Spleen (tissue), 11 donors: ENCODE measurements around the gene CRYBB2. TPM values are rescaled to one million over a fixed set of nuclear protein-coding genes. Genes with fewer than 3 reads are reported as not detected.
"Not testable (repeated sequence)": the region's sequence is repeated elsewhere in the genome, so short reads cannot be mapped to it uniquely, and the experiment has no call there.

Experiments used
- DNase-seq: peaks from one replicate; pipeline ENCODE4 v3.0.0-alpha.2; 2020
- H3K27ac ChIP-seq, 8 donors: fragments of 200-600 bp; sonication (generic) in 7 of 8; 1 replicate in 4 of 8; 2 replicates in 4 of 8; pipeline versions ENCODE4 v1.5.0 to v1.8.0; 2016 to 2021; ENCODE audit warnings: inconsistent platforms in 4 of 8, mild to moderate bottlenecking in 4 of 8, moderate library complexity in 1 of 8
- H3K27me3 ChIP-seq, 7 donors: fragments of 200-600 bp; sonication (generic) in 6 of 7; replicated peaks in 1 of 7; 1 replicate in 4 of 7; 2 replicates in 3 of 7; pipeline versions ENCODE4 v1.5.0 to v1.8.0; 2016 to 2021; ENCODE audit warnings: inconsistent platforms in 3 of 7, mild to moderate bottlenecking in 1 of 7
- H3K36me3 ChIP-seq, 6 donors: fragments of 200-600 bp; sonication (generic) in 5 of 6; 1 replicate in 4 of 6; 2 replicates in 2 of 6; pipeline versions ENCODE4 v1.5.0 to v1.8.0; 2016 to 2021; ENCODE audit warnings: inconsistent platforms in 2 of 6
- H3K4me1 ChIP-seq, 6 donors: fragments of 200-600 bp; sonication (generic) in 5 of 6; 1 replicate in 3 of 6; 2 replicates in 3 of 6; pipeline versions ENCODE4 v1.5.0 to v1.8.0; 2016 to 2021; ENCODE audit warnings: inconsistent platforms in 3 of 6
- H3K4me3 ChIP-seq, 8 donors: fragments of 200-600 bp; sonication (generic) in 7 of 8; 1 replicate in 4 of 8; 2 replicates in 4 of 8; pipeline versions ENCODE4 v1.5.0 to v1.8.0; 2016 to 2021; ENCODE audit warnings: inconsistent platforms in 4 of 8, mild to moderate bottlenecking in 4 of 8, moderate library complexity in 2 of 8
- H3K9me3 ChIP-seq, 8 donors: fragments of 200-600 bp; sonication (generic) in 7 of 8; 1 replicate in 4 of 8; 2 replicates in 4 of 8; pipeline versions ENCODE4 v1.5.0 to v1.8.0; 2016 to 2021; ENCODE audit warnings: inconsistent platforms in 4 of 8
- CTCF ChIP-seq, 11 experiments: fragments of 200-600 bp in 7 of 11; fragments of 450-650 bp in 4 of 11; sonication (generic) in 4 of 11; IDR thresholded peaks in 8 of 11; conservative IDR thresholded peaks in 3 of 11; 1 replicate in 7 of 11; 2 replicates in 4 of 11; pipeline versions ENCODE4 v1.4.0 to v1.8.0; 2016 to 2021; ENCODE audit warnings: antibody characterized with exemption in 11 of 11, inconsistent platforms in 4 of 11, mild to moderate bottlenecking in 1 of 11
- POLR2A ChIP-seq, 3 donors: fragments of 450-650 bp; IDR thresholded peaks; one replicate each; pipeline ENCODE4 v1.5.1; 2017; ENCODE audit warnings: antibody characterized with exemption in 3 of 3, mild to moderate bottlenecking in 1 of 3
- POLR2AphosphoS5 ChIP-seq, 3 donors: sonication (generic); formaldehyde crosslinking; IDR thresholded peaks; one replicate each; pipeline ENCODE4 v1.5.1; 2017; ENCODE audit warnings: antibody characterized with exemption in 3 of 3
- WGBS, 5 donors: extraction: QIAGEN DNeasy Blood & Tissue Kit in 3 of 5; methylation state at CpG; one replicate each; pipeline versions ENCODE4 v1.1.5 to v1.1.7; 2013 to 2018; 5-methylcytosine and 5-hydroxymethylcytosine counted together
- intact Hi-C: fragments of 100-400 bp; cut with DNase I; formaldehyde crosslinking; loops from one replicate; pipeline ENCODE4 v1.15.0; 2023; ENCODE audit warnings: low total_unique reads
- polyA plus RNA-seq, 3 donors: library from polyadenylated mRNA; stranded (reverse); fragments of 200-250 nt; gene quantifications; one replicate each; pipeline ENCODE4 v1.2.1, GENCODE V29; 2013
- total RNA-seq, 7 donors: library from RNA; depleted of rRNA in 3 of 7; stranded (reverse); fragments of >200 nt in 3 of 7; fragmentation: NEBNext Ultra II Directional in 4 of 7; extraction: Animal tissue kit (Norgen Biotek cat#: 25700) in 4 of 7; gene quantifications; one replicate each; pipeline versions ENCODE4 v1.1.0 to v1.2.1, GENCODE V29; 2016 to 2021
- donor health status: healthy with polysubstance abuse.
- donor health status: DM: no; HTN: no; CAD: no; lungs with moderate emphysema.
- donor health status: DM: no; HTN: no; CAD: no.
- donor health status: Bipolar disorder and iron deficiency.
- donor health status: healthy.
- donor health status: DM: no; HTN: no; CAD: no.
- donor health status: DM: yes; HTN: yes; CAD: no.

The CRYBB2 gene
- total and polyA plus RNA-seq, 10 donors: 0.12 to 0.44 (median 0.15) TPM; not detected in 7

GRCh38 chr22:25219948-25220442 is 556 bp downstream of the CRYBB2 start:
- H3K4me1 ChIP-seq: no peaks in the 10 kb centered on the region
- 52 to 67% (median 54%) methylated on average over 4 of the region's 4 CpGs for WGBS, 5 donors
- TF ChIP-seq POLR2AphosphoS5 (IDR thresholded peaks at IDR 0.05): no peak
- TF ChIP-seq CTCF (IDR thresholded peaks at IDR 0.05 in 8 of 11, conservative IDR thresholded peaks at IDR 0.05 in 3 of 11): no peak
- no peak for TF ChIP-seq POLR2A (IDR thresholded peaks at IDR 0.05)
- H3K27ac ChIP-seq: no peak overlapping the region
- H3K36me3 ChIP-seq: no peaks in the 10 kb centered on the region
- no peak for DNase-seq
- peaks cover 0 to 58% (median 0%) of the 10 kb centered on the region in 7 donors for H3K27me3 ChIP-seq
- no peaks in the 10 kb centered on the region for H3K9me3 ChIP-seq
- intact Hi-C loops: no loop called here
- no peak overlapping the region for H3K4me3 ChIP-seq

DNA sequence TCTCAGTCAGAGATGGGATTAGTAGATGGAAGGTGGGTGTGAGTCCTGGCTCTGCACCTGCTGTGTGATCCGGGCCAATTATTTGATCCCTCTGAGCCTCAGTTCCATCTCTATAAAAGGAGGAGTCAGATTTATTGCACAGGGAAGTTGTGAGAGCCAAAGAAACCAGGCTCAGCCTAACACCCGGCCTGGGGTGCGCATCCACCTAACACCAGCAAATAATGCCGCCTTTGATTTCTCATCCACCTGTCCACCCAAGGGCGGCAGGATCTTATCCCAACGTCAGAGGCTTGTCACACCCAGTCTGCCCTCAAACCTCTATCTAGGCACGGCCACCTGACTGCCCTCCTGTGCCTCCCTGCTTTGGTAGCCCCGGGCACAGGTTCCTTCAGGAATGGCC is 2.4 kb downstream of the CRYBB2 start:
- Histone ChIP-seq H3K4me1 (no peaks in the 10 kb centered on the region), H3K9me3 (no peaks in the 10 kb centered on the region), H3K4me3 (no peak overlapping the region), H3K27ac (no peak overlapping the region), H3K27me3 (peaks cover 0 to 57% (median 0%) of the 10 kb centered on the region in 7 donors), H3K36me3 (no peaks in the 10 kb centered on the region)
- 76 to 84% (median 83%) methylated on average over 8 of the region's 8 CpGs for WGBS, 5 donors
- no peak for TF ChIP-seq POLR2A (IDR thresholded peaks at IDR 0.05)
- no peak for TF ChIP-seq CTCF (IDR thresholded peaks at IDR 0.05 in 8 of 11, conservative IDR thresholded peaks at IDR 0.05 in 3 of 11)
- TF ChIP-seq POLR2AphosphoS5 (IDR thresholded peaks at IDR 0.05): no peak
- intact Hi-C loops: no loop called here
- no peak for DNase-seq

DNA sequence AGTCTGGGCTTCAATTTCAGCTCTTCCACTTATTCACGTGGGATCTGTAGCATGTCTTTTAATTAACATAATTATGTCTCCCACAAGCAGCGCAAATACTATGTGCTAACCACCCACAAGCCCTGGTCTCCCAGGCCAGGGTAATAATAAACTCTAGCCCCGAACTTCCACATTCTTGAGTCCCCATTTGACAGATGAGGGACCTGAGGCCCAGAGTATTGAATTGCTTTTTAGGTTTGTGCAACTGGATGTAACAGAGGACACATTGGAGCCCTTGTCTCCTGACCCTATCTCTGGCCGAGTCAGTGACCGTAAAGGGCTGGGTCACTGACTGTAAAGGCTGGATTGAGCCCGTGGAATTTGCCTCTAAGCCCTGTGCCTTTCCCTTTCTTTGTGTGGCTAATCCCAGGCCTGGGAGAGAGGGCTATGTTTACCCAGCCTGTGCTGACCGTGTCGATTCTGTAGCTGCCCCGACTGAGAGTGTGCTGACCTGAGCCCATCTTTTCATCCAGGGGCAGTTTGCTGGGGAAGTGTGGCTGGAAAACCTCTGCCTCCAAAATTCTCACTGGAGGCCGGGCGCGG is 3.9 kb downstream of the CRYBB2 start:
- DNase-seq: no peak
- Histone ChIP-seq H3K27me3 (peaks cover 0 to 48% (median 0%) of the 10 kb centered on the region in 7 donors), H3K36me3 (no peaks in the 10 kb centered on the region), H3K4me1 (no peaks in the 10 kb centered on the region), H3K27ac (no peak overlapping the region), H3K4me3 (no peak overlapping the region), H3K9me3 (no peaks in the 10 kb centered on the region)
- 83 to 88% (median 85%) methylated on average over 12 of the region's 12 CpGs for WGBS, 5 donors
- TF ChIP-seq POLR2A (IDR thresholded peaks at IDR 0.05) (no peak), CTCF (IDR thresholded peaks at IDR 0.05 in 8 of 11, conservative IDR thresholded peaks at IDR 0.05 in 3 of 11) (no peak), POLR2AphosphoS5 (IDR thresholded peaks at IDR 0.05) (no peak)
- intact Hi-C loops: no loop called here

GRCh38 chr22:25228822-25229221 is 9.4 kb downstream of the CRYBB2 start:
- DNase-seq: no peak
- TF ChIP-seq POLR2A (IDR thresholded peaks at IDR 0.05): no peak
- no peak for TF ChIP-seq CTCF (IDR thresholded peaks at IDR 0.05 in 8 of 11, conservative IDR thresholded peaks at IDR 0.05 in 3 of 11)
- no peak for TF ChIP-seq POLR2AphosphoS5 (IDR thresholded peaks at IDR 0.05)
- H3K4me1 ChIP-seq: no peaks in the 10 kb centered on the region
- no peak overlapping the region for H3K4me3 ChIP-seq
- no peaks in the 10 kb centered on the region for H3K9me3 ChIP-seq
- peaks cover 0 to 25% (median 0%) of the 10 kb centered on the region in 7 donors for H3K27me3 ChIP-seq
- H3K36me3 ChIP-seq: no peaks in the 10 kb centered on the region
- H3K27ac ChIP-seq: no peak overlapping the region
- intact Hi-C loops: no loop called here
- 82 to 96% (median 86%) methylated on average over 13 of the region's 13 CpGs for WGBS, 5 donors

DNA sequence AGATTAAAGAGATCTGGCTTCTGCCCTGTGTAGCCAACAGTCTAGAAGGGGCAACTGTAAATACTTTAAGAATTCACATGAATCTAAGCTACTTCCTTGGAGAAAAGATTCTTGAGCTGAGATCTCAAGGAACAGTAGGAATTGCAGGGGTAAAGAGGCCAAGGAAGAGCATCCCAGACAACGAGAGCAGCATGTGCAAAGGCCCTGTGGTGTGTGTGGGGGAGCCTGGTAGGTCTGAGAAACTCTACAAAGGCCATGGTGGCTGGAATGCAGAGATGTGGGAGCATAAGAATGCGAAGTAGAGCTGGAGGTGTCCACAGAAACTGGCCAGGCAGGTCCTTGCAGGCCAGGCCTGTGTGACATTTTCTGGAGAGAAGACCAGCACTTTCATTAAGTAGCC is 11.3 kb downstream of the CRYBB2 start:
- H3K9me3 ChIP-seq, DNase-seq, H3K4me1 ChIP-seq, H3K36me3 ChIP-seq, H3K4me3 ChIP-seq, intact Hi-C loops, H3K27ac ChIP-seq: not testable (repeated sequence)
- WGBS, 5 donors: 63 to 93% (median 69%) methylated on average over 2 of the region's 2 CpGs
- peaks cover 0 to 38% (median under 1%) of the 10 kb centered on the region in 7 donors for H3K27me3 ChIP-seq
